Breast epithelium (tissue), 4 donors: ENCODE results near the gene CROCC2. TPM values are rescaled to one million over a fixed set of nuclear protein-coding genes. Genes with fewer than 3 reads are reported as not detected.

Experiments
- DNase-seq, 2 donors: peaks; one replicate each; pipeline ENCODE4 v3.0.0-alpha.2; 2019; ENCODE audit warnings: low spot score in 2 of 2
- H3K27ac ChIP-seq, 2 donors: fragments of 200-600 bp; sonication (generic) in 1 of 2; one replicate each; pipeline ENCODE4 v1.5.1; 2016 to 2019; ENCODE audit warnings: mild to moderate bottlenecking in 1 of 2
- H3K27me3 ChIP-seq, 2 donors: fragments of 200-600 bp; sonication (generic) in 1 of 2; one replicate each; pipeline versions ENCODE4 v1.5.1 to v1.6.0; 2017 to 2019; ENCODE audit warnings: control low read depth in 1 of 2, mild to moderate bottlenecking in 1 of 2
- H3K36me3 ChIP-seq: fragments of 200-600 bp; one replicate; pipeline ENCODE4 v1.5.1; 2019
- H3K4me1 ChIP-seq, 2 donors: fragments of 200-600 bp; sonication (generic); one replicate each; pipeline ENCODE4 v1.5.1; 2016 to 2019; ENCODE audit warnings: control low read depth in 1 of 2
- H3K4me3 ChIP-seq, 3 donors: fragments of 200-600 bp; sonication (generic); 1 replicate in 2 of 3; 2 replicates in 1 of 3; pipeline ENCODE4 v1.5.1; 2016 to 2019; ENCODE audit warnings: mild to moderate bottlenecking in 3 of 3, moderate library complexity in 2 of 3
- H3K9me3 ChIP-seq, 2 donors: fragments of 200-600 bp; sonication (generic) in 1 of 2; one replicate each; pipeline ENCODE4 v1.5.1; 2016 to 2019; ENCODE audit warnings: control low read depth in 1 of 2
- CTCF ChIP-seq, 3 donors: fragments of 450-650 bp; IDR thresholded peaks; one replicate each; pipeline ENCODE4 v1.5.1; 2016 to 2017; ENCODE audit warnings: antibody characterized with exemption in 3 of 3, mild to moderate bottlenecking in 3 of 3, moderate library complexity in 3 of 3
- POLR2A ChIP-seq: fragments of 450-650 bp; IDR thresholded peaks from one replicate; pipeline ENCODE4 v1.6.1; 2016; ENCODE audit warnings: antibody characterized with exemption, mild to moderate bottlenecking, moderate library complexity
- POLR2AphosphoS5 ChIP-seq, 3 donors: sonication (generic); formaldehyde crosslinking; IDR thresholded peaks; one replicate each; pipeline ENCODE4 v1.6.1; 2017; ENCODE audit warnings: antibody characterized with exemption in 3 of 3
- intact Hi-C: fragments of 100-400 bp; cut with DNase I; formaldehyde crosslinking; loops from one replicate; pipeline ENCODE4 v1.15.1; 2023; ENCODE audit warnings: low total_unique reads
- total RNA-seq, 3 donors: library from RNA; depleted of rRNA; stranded (reverse); fragments of >200 nt; gene quantifications; one replicate each; pipeline ENCODE4 v1.1.0, GENCODE V29; 2016

The CROCC2 gene
- total RNA-seq, 3 donors from 2014 or later, result 0.33 TPM; not detected in 2

DNA sequence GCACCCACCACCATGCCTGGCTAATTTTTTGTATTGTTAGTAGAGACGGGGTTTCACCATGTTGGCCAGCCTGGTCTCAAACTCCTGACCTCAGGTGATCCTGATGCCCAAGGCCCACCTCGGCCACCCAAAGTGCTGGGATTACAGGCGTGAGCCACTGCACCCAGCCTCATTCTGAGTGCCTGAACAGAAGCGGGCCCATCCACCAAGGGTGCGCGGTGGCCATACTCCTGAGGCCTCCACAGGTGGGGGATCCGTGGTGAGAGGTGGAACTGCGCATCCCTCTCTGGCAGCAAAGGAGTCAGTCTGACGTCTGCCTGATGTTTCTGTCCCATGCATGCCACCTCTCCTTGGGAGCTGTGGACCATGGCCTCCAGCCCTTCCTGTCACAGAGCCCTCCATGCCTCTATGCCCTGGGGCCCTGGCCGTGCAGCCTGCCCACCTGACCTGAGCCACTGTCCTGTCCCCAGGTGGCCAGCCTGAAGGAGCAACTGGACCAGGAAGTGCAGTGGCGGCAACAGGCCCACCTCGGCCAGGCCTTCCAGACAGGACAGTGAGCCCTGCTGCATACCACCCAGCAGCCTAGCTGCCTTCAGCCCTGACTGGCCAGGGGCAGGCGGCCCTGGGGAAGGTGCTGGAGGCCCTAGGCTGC is 84.7 kb downstream of the CROCC2 start:
- H3K27ac ChIP-seq, result peak overlapping the region; percentile 77 to 95
- H3K36me3 ChIP-seq, result no peaks in the 10 kb centered on the region
- intact Hi-C loops, result loop anchor here (10.0 kb wide), 1 partner anchor 76 kb away; no protein-coding TSS in a partner anchor
- H3K27me3 ChIP-seq, result no peaks in the 10 kb centered on the region
- H3K4me1 ChIP-seq, result peaks cover 16 to 26% of the 10 kb centered on the region in 2 donors
- peak in 1 of 2 donors; percentile 45 for DNase-seq
- peaks cover 3 to 8% of the 10 kb centered on the region in 2 donors for H3K9me3 ChIP-seq
- no peak for TF ChIP-seq CTCF (IDR thresholded peaks at IDR 0.05)
- no peak for TF ChIP-seq POLR2AphosphoS5 (IDR thresholded peaks at IDR 0.05)
- no peak for TF ChIP-seq POLR2A
- no peak overlapping the region for H3K4me3 ChIP-seq

DNA sequence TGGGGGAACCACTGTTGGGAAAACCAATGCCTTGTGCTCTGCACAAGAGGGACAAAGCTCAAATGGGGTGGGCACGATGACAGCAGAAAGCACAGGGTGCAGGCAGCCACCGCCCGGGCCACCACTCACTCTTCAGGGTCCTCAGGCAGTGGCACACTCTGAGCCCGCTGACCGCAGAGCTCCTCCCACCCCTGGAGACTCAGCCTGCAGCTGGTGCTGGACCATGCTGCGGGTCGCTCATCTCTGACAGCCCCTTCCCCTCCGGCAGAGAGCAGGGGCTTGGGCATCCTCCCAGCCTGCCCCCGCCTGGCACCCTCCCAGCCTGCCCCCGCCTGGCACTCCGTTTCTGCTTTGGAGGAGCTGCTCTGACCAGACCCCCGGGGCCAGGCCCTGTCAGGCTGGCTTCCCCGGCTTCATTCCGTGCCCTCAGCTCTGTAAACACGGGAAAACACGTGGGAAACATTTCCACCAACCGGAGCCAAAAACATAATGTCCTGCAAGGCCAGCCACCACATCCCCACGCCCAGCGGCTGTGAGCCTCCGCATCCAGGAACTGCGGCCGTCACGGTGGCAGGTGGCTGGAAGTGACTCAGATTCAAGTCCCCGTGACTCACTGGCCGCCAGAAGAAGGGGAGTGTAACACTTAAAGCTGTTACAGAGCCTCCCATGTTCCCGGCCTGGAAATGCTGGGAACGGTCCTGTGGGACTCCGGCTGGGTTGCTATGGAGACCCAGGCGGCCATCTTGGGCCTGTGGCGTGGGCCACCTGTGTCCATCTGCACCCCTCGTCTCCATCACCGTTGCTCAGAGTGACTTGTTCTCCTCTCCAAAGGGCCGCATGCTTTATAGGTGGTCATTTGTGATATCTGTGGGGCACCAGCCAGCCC is 85.5 kb downstream of the CROCC2 start:
- H3K4me1 ChIP-seq, result peaks cover 16 to 26% of the 10 kb centered on the region in 2 donors
- H3K9me3 ChIP-seq, result peaks cover 3 to 8% of the 10 kb centered on the region in 2 donors
- peak; percentile 91 to 95 for DNase-seq
- TF ChIP-seq CTCF (IDR thresholded peaks at IDR 0.05) (no peak), POLR2AphosphoS5 (IDR thresholded peaks at IDR 0.05) (peak; percentile 82 to 97 (median 93)), POLR2A (no peak)
- intact Hi-C loops, result loop anchor here (10.0 kb wide), 1 partner anchor 77 kb away; no protein-coding TSS in a partner anchor
- peak overlapping the region in 2 of 3 donors; percentile 19 to 51 for H3K4me3 ChIP-seq
- H3K27me3 ChIP-seq, result no peaks in the 10 kb centered on the region
- H3K36me3 ChIP-seq, result no peaks in the 10 kb centered on the region
- H3K27ac ChIP-seq, result peak overlapping the region; percentile 77 to 95

- no peak overlapping the region for H3K4me3 ChIP-seq
- TF ChIP-seq POLR2AphosphoS5 (IDR thresholded peaks at IDR 0.05) (no peak), CTCF (IDR thresholded peaks at IDR 0.05) (no peak), POLR2A (no peak)
- intact Hi-C loops, result loop anchor here (10.0 kb wide), 1 partner anchor 78 kb away; no protein-coding TSS in a partner anchor
- H3K36me3 ChIP-seq, result no peaks in the 10 kb centered on the region
- H3K9me3 ChIP-seq, result peaks cover 3 to 8% of the 10 kb centered on the region in 2 donors
- DNase-seq, result peak in 1 of 2 donors; percentile 51
- no peaks in the 10 kb centered on the region for H3K27me3 ChIP-seq
- peak overlapping the region; percentile 77 to 95 for H3K27ac ChIP-seq
- peaks cover 16 to 26% of the 10 kb centered on the region in 2 donors for H3K4me1 ChIP-seq
Measured at GRCh38 chr2:240992572-240993291, 86.6 kb downstream of the CROCC2 start.

DNA sequence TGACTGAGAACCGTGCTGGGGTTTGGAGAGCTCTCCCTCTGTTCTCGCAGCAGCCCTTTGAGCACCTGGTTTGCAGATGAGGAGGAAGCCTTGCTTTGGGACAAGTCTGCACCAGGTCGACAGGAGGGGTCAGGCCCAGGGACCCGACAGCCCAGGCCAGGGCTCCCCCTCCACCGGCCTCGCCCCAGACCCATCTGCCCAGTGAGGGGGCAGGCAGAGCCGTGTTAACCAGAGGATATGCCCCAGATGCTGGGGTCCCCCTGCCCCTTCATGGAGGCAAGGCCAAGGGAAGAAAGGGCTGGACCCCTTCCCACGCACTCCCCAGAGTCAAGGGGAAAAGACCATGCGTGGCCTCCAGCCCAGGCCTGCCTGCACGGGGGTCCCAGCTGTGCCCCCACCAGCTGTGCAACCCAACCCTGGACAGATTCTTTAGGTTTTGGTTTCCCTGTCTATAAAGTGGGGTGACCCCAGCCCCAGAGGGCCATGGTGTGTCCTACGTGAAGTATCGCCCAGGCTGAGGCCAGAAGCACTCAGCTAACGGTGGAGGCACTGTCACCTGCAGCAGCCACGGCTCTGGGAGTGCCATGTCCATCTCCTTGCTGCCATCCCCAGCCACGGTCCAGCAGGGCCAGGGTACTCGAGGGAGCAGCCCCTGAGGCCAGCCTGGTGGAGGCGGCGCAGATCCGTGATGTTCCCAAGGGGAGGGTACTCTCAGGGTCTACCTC is 87.5 kb downstream of the CROCC2 start:
- TF ChIP-seq POLR2AphosphoS5 (IDR thresholded peaks at IDR 0.05) (no peak), CTCF (IDR thresholded peaks at IDR 0.05) (no peak), POLR2A (no peak)
- intact Hi-C loops, result loop anchor here (10.0 kb wide), 1 partner anchor 79 kb away; no protein-coding TSS in a partner anchor

More for the DNA sequence above, 87.5 kb downstream of the CROCC2 start:
- H3K27me3 ChIP-seq, result no peaks in the 10 kb centered on the region
- peaks cover 16 to 22% of the 10 kb centered on the region in 2 donors for H3K4me1 ChIP-seq
- no peak overlapping the region for H3K4me3 ChIP-seq
- DNase-seq, result no peak
- H3K9me3 ChIP-seq, result peaks cover 0 to under 1% of the 10 kb centered on the region in 2 donors
- no peaks in the 10 kb centered on the region for H3K36me3 ChIP-seq
- peak overlapping the region in 1 of 2 donors; percentile 38 for H3K27ac ChIP-seq
